Esophagus squamous epithelium (tissue), 4 donors: ENCODE measurements around the gene IL17RE.

ENCODE experiments used
- CTCF ChIP-seq, 6 experiments: fragments of 450-650 bp in 4 of 6; fragments of 200-600 bp in 2 of 6; sonication (generic) in 2 of 6; IDR thresholded peaks; one replicate each; pipeline ENCODE4 v1.5.1; 2016 to 2019; ENCODE audit warnings: antibody characterized with exemption in 6 of 6, mild to moderate bottlenecking in 4 of 6, moderate library complexity in 4 of 6
- POLR2A ChIP-seq, 4 donors: fragments of 450-650 bp; IDR thresholded peaks; one replicate each; pipeline ENCODE4 v1.6.1; 2017; ENCODE audit warnings: antibody characterized with exemption in 4 of 4, mild to moderate bottlenecking in 4 of 4, moderate library complexity in 3 of 4

GRCh38 chr3:9945358-9945757 is 42.7 kb downstream of the IL17RE start:
- no peak for TF ChIP-seq CTCF (IDR thresholded peaks at IDR 0.05)
- TF ChIP-seq POLR2A (IDR thresholded peaks at IDR 0.05), result no peak
